ENCODE results near the gene ZC3H13.

Gene ZC3H13

DNA sequence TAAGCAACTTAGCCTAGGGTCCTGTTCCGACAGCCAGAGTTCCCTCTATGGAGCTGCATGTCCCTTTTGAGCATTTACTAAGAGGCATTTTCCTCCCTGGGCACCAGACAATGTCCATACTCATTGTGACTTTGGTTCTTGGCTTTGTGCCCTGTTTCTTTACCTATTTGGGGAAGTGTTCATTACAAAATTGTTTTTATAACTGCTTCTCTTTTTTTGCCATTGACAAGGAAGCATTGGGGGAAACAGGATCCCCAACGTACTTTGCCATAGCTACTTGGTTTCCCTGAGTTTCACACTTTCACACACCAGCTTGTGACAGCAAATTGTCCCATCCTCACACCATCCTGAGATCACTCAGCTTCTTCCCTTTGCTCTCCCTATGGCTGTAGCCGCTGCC is 119.9 kb downstream of the ZC3H13 start:
- DNase-seq: peak; percentile 75

DNA sequence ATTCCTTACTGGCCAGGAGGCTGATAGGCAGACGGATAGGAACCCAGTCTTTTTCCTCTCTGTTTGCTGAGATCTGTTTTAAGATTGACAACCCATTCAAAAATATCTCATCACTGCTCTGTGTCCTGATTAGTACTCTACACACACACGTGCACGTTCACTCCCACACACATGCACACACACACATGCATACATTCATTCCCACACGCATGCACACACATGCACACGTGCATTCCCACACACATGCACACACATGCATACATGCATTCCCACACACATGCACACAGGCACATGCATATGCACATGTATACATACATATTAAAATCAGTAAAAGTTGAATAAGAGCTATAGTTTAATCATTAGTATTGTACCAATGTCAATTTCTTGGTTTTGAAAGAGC is 120.4 kb downstream of the ZC3H13 start:
- DNase-seq: no peak

DNA sequence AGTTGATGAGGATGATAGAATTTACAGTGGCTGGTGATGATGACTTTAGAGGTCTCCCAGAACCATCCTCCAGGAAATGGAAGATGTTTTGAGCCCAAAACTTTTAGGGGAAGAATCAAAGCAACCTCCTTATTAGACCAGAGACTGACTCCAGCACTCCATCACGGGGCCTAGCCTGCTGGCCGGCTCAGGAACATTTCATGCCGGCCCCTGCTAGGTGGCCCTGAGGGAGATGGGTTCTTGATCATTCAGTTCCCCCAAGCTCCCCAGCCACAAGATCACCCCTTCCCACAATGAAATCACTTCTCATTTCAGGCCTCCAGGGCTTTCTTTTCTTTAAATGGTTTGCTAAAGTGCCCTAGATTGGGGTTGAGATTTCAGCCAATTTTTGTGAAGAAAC is 121.3 kb downstream of the ZC3H13 start:
- DNase-seq: no peak

DNA sequence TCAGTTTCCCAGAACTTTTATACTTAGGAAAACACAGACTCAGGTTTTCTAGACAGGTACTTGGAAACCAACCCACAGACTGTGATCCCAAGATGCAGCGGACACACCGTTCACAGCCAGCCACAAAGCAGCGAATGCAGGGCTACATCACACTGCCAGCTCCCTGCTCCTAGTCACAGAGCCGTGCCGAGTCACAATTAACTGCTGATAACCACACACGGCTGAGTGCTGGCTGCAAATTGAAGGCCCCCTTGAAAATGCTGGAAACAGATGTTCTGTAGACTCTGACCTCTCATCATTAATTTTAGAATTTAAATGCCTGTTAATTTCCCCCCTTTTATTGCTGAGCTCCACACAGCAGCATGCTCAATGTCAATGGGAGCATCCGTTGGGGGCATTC is 122.4 kb downstream of the ZC3H13 start:
- DNase-seq: no peak

DNA sequence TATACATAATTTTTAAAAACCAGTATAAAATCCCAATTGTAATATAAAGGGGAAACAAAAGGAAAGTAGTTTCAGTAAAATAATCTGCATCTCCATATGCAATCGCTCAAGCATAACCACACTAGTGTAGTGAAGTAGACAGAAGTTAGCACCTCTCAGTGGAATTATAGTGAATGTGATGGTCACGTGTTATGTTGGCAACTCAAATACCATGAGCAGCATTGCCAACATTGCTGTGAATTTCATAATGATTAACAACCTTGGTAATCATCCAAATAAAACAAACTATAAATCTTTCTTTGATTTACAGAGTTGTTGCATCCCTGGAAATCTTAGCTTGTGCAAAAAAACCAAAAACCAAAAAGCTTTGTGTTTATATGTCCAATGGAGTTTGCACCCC is 123.7 kb downstream of the ZC3H13 start:
- DNase-seq: no peak

DNA sequence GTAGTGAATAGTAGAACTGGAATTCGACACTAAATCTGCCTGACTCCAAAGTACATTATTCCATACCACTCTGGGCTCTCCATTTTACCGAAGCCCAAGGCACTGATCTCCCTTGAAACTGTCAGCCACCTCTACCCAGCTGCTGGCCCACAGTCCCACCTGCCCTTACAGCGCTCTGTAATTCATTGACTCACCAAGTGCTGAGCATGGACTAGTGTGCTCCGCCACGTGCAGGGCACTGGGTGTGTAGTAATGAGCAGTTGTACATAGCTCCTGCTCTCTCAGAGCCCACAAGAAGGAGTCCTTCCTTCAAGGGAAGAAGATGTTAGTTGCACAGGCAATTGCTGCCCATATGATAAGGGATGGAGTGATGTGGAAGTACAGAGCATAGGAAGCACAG is 124.4 kb downstream of the ZC3H13 start:
- DNase-seq: no peak

DNA sequence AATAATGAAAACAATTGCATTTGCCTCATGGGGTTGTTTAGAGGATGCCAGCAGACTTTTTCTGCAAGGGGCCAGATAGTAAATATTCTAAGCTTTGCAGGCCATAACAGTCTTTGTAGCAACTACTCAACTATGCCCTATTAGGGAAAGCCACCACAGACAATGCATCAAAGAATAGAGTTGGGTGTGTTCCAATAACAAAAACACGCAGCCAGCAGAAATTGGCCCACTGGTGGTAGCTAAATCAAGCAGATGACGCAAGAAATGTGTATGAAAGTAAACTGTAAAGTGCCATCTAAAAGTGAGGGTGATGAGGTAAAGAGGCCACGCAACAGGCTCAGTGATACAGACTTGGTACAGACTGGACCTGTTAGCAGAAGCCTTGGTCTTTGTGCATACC is 125.8 kb downstream of the ZC3H13 start:
- DNase-seq: no peak

DNA sequence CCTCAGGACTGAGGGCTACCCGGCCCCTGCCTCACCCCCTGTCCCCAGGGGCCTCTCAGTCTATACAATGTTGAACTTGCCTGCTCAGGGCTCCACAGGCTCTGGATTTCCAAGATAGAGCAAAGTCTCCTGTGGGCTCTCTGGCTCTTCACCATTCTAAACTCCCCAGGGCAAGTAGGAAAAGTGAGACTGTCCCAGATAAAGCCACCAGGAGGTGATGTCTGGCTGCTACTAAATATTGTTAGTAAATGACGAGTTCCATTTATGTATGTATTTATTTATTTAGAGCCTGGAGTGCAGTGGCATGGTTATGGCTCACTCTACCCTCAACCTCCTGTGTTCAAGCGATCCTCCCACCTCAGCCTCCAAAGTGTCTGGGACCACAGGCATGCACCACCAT is 127.4 kb downstream of the ZC3H13 start:
- DNase-seq: no peak

DNA sequence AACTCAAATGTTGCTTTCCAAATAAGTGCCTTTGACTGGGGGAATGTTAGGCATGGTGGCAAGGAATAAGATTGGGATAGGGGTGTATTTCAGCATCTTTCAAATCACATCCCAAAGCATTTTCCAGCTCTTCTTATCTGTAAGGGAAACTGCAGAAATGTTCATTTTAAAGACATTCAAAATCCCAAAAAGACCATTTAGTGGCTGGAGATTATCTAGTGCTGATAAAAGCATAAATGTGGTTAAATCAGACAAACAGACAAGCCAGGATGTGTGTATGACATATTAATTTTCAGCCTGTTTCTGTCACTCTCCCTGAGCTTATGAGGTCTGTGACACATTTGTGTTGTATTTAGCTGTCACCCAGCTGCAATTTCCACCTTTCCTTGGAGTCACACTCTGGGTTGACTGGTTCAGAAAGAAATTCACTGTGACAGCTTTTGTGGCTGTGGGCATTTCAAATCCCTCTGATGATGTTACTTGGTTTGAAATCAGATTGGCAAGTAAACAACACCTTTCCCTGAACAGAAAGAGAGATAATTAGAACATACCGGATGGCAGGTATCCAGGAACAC is 131.3 kb downstream of the ZC3H13 start:
- no peak for DNase-seq

DNA sequence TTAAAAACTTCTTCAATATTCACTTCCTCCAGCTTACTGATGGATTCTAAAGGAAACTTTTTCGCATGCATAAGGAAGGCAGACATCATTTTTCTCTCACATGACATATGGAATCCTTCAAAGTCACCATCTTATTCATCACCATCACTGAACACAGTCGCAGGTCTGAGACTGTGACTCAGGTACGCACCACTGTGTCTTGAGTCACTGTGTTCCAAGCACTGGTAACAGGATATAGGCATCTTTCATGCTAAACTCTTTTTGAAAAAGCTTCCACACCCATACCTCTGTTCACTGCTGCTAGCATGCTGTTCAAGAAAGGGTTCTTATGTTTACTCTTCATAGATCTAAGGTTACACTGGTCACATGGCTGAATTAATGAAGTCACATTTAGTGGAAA is 133.9 kb downstream of the ZC3H13 start:
- no peak for DNase-seq

DNA sequence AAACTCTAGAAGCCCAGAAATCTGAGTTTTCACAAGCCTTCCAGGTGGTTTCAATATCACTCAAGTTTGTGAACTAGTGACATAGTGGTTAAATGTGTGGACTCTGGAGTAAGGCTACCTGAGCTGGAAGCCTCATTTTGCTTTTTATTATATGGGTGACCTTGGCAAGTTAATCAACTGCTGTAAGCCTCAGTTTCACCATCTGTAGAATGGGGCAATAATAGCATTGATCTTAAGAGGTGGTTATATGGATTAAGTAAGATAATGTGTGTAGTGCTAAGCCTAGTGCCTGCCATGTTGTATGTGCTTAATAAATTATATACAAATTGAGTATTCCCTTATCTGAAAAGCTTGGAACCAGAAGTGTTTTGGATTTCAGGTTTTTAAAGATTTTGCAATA is 135.5 kb downstream of the ZC3H13 start:
- DNase-seq: no peak

DNA sequence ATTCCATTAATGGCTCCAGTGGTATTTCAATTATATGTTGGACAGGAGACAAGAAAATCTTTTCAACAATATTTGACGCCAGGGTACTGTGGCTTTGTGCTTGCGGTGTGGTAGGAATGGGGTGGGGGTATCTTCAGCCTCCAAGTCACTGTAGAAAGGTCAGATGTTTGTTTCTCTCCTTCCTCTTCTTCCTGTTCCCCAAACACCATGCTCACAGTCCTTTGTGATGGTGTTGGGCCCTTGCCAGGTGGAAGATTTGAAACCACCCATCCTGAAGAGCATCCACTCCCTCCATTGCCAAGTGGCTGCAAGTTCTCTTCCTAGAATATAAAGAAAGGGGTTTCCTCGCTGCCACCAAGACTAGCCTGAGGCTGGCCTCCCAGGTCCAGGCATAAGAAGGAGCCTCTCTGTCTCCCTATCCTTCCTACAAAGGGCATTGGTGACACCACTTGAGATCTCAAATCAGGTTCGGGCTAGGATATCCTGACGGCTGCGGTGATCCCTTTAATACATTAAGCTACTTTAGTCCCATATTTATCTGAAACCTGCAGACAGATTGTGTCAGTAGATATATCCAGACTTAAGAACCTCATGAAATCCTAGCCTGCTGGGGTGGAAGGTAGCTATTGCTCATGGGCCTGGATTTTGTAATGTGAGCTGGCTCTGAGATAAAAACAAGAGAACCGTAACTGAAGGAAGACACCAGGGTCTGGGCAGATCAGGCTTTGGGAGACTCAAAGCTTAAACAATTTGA is 136.7 kb downstream of the ZC3H13 start:
- no peak for DNase-seq

DNA sequence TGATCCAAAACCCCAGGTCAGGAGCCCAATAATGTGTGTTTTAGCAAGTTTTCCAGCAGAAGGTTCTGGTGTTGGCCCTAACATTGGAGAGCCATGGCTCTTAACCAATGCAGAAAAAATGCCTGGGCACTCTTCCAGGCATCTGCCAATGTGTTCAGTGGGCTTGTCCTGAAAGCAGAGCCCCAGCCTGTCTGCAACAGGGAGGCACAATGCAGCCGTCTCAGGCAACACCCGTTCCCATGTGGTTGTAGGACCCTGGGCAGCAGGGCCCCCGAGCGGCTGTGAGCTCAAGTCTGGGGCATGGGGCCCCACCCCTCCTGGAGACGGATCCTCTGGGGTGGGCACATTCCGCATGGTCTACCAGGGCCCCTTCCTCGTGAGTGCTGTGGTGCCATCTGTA is 142.9 kb downstream of the ZC3H13 start:
- no peak for DNase-seq

DNA sequence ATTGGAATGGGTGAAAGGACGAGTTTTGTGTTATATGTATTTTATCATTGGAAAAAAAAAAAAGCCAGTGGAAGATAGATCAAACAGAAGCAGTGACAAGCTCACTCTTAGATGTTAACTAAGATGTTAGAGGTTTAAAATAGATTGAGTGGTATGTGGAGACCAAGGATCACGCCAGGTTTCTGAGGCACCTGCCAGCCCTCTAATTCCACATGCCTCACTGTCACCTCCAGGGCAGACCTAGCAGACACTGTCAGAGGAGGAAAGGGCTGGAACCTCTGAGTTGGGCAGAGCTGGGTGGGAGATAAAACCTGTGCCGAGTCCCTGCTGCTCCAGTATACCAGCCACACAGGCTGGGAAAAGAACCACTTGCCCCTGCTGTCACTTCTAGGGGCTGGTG is 143.5 kb downstream of the ZC3H13 start:
- DNase-seq: no peak

DNA sequence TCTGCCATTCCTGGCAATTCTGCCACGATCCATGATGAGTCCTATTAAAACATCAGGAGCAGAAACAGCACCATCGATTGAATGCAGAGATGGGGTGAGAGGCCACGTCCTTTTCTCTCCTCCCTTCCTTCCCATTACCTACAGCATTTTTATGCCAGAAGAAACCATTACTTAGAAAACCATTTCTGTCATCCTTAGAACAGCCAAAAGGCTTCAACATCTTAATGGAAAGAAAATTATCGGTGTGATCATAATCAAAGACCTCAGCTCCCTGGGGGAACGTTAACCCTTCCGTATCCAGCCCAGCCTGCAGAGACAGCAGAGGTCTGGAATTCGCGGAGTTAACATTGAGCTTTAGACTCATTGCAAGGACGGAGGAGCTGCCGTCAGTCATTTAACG is 145.0 kb downstream of the ZC3H13 start:
- no peak for DNase-seq

All from GF-D8 (cell line).